ENCODE results near the gene TTC22.
"Not testable (repeated sequence)": the region's sequence is repeated elsewhere in the genome, so short reads cannot be mapped to it uniquely, and the experiment has no call there.

The TTC22 gene

GRCh38 chr1:54794451-54795355, 6.4 kb downstream of the TTC22 start:
- DNase-seq (ENCODE audit: low spot score in 2 of 2) (no peak), ATAC-seq (ENCODE audit: low read depth) (no peak)
- H3K4me1 Mint-ChIP-seq, result peaks cover 22% of the 10 kb centered on the region
- no peaks in the 10 kb centered on the region for H3K27me3 Mint-ChIP-seq
- H3K9me3 Mint-ChIP-seq, result no peaks in the 10 kb centered on the region
- H3K36me3 Mint-ChIP-seq, result peaks cover 10% of the 10 kb centered on the region
- H3K4me3 Mint-ChIP-seq, result no peak overlapping the region
- no peak overlapping the region for H3K27ac Mint-ChIP-seq

DNA sequence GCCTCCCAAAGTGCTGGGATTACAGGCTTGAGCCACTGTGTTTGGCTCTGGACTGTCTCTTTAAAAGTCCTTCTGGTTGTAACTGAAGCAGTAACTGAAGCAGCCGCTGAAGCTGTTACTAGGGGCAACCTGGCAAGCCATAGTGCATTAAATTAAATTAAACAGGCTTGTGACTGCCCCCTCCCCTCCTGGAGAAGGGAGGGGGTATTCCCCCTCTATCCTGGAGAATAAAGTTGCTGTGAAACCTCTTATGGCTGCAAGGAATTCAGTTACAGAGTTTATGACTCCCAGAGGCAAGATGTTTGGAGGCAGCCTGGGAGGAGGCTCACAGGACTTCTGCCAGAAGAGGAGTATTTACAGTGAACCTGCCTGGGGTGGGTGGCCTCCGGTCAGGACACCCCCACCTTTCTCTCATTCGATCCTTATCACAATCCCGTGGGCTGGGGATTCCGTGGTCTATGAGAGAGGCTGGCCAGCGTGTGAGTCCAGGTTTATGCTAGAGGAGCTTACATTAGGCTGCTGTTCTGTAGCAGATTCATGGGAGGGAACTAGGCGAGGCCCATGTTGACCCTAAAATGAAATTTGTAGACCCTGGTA, 8.3 kb downstream of the TTC22 start:
- H3K4me1 Mint-ChIP-seq, result peaks cover 12% of the 10 kb centered on the region
- peaks cover 10% of the 10 kb centered on the region for H3K36me3 Mint-ChIP-seq
- no peak overlapping the region for H3K4me3 Mint-ChIP-seq
- H3K27me3 Mint-ChIP-seq, result no peaks in the 10 kb centered on the region
- DNase-seq (ENCODE audit: low spot score in 2 of 2) (no peak), ATAC-seq (ENCODE audit: low read depth) (no peak)
- no peaks in the 10 kb centered on the region for H3K9me3 Mint-ChIP-seq
- H3K27ac Mint-ChIP-seq, result no peak overlapping the region

GRCh38 chr1:54791880-54792522, 9.1 kb downstream of the TTC22 start:
- Mint-ChIP-seq H3K4me3 (no peak overlapping the region), H3K27me3 (no peaks in the 10 kb centered on the region), H3K9me3 (no peaks in the 10 kb centered on the region), H3K4me1 (peaks cover 6% of the 10 kb centered on the region), H3K27ac (no peak overlapping the region), H3K36me3 (peaks cover 14% of the 10 kb centered on the region)
- ATAC-seq (ENCODE audit: low read depth) (no peak), DNase-seq (ENCODE audit: low spot score in 2 of 2) (no peak)

GRCh38 chr1:54788459-54788858, 12.7 kb downstream of the TTC22 start:
- Mint-ChIP-seq H3K27ac (no peak overlapping the region), H3K9me3 (no peaks in the 10 kb centered on the region), H3K4me1 (no peaks in the 10 kb centered on the region), H3K4me3 (no peak overlapping the region), H3K36me3 (peaks cover 19% of the 10 kb centered on the region), H3K27me3 (no peaks in the 10 kb centered on the region)
- ATAC-seq (ENCODE audit: low read depth), result no peak
- no peak for DNase-seq (ENCODE audit: low spot score in 2 of 2)

GRCh38 chr1:54787604-54788003, 13.5 kb downstream of the TTC22 start:
- no peaks in the 10 kb centered on the region for H3K27me3 Mint-ChIP-seq
- peaks cover 2% of the 10 kb centered on the region for H3K4me1 Mint-ChIP-seq
- ATAC-seq (ENCODE audit: low read depth) (no peak), DNase-seq (ENCODE audit: low spot score in 2 of 2) (no peak)
- H3K27ac Mint-ChIP-seq, result no peak overlapping the region
- no peak overlapping the region for H3K4me3 Mint-ChIP-seq
- H3K9me3 Mint-ChIP-seq, result no peaks in the 10 kb centered on the region
- peaks cover 24% of the 10 kb centered on the region for H3K36me3 Mint-ChIP-seq

- no peak overlapping the region for H3K4me3 Mint-ChIP-seq
- H3K27me3 Mint-ChIP-seq, result no peaks in the 10 kb centered on the region
- no peak for DNase-seq (ENCODE audit: low spot score in 2 of 2)
- H3K36me3 Mint-ChIP-seq, result peaks cover 29% of the 10 kb centered on the region
- H3K27ac Mint-ChIP-seq, result no peak overlapping the region
- no peaks in the 10 kb centered on the region for H3K9me3 Mint-ChIP-seq
- peaks cover 2% of the 10 kb centered on the region for H3K4me1 Mint-ChIP-seq
- ATAC-seq (ENCODE audit: low read depth), result no peak
Measured at GRCh38 chr1:54786778-54787177, 14.3 kb downstream of the TTC22 start.

DNA sequence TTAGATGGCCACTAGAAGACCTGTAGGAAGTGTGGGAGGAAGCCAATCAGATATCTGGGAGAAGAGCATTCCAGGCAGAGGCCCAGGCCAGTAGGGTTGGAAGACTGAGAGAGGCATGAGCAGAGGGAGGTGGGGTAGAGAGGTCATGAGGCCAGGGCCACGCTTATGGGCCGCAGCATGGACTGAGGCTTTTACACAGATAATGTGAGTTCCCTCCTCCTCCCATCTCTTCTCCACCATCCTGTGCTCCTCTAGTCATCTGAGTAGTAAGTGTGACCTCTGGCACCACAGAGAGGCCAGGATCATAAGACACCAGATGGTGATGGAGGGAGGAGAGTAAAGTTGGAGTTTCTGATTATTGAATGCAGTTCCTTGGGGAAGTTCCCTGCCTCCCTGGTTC, 17.1 kb downstream of the TTC22 start:
- H3K36me3 Mint-ChIP-seq, result peaks cover 36% of the 10 kb centered on the region
- ATAC-seq (ENCODE audit: low read depth), result no peak
- H3K4me3 Mint-ChIP-seq, result no peak overlapping the region
- no peaks in the 10 kb centered on the region for H3K27me3 Mint-ChIP-seq
- no peak for DNase-seq (ENCODE audit: low spot score in 2 of 2)
- no peak overlapping the region for H3K27ac Mint-ChIP-seq
- no peaks in the 10 kb centered on the region for H3K9me3 Mint-ChIP-seq
- H3K4me1 Mint-ChIP-seq, result peaks cover 2% of the 10 kb centered on the region

GRCh38 chr1:54782588-54782987, 18.5 kb downstream of the TTC22 start:
- DNase-seq (ENCODE audit: low spot score in 2 of 2) (no peak), ATAC-seq (ENCODE audit: low read depth) (no peak)
- Mint-ChIP-seq H3K36me3 (peaks cover 43% of the 10 kb centered on the region), H3K9me3 (no peaks in the 10 kb centered on the region), H3K4me3 (no peak overlapping the region), H3K27me3 (no peaks in the 10 kb centered on the region), H3K27ac (no peak overlapping the region), H3K4me1 (peaks cover 2% of the 10 kb centered on the region)

GRCh38 chr1:54782156-54782555, 19.0 kb downstream of the TTC22 start:
- DNase-seq (ENCODE audit: low spot score in 2 of 2) (no peak), ATAC-seq (ENCODE audit: low read depth) (no peak)
- Mint-ChIP-seq H3K27me3 (no peaks in the 10 kb centered on the region), H3K4me1 (peaks cover 2% of the 10 kb centered on the region), H3K4me3 (no peak overlapping the region), H3K27ac (no peak overlapping the region), H3K9me3 (no peaks in the 10 kb centered on the region), H3K36me3 (peaks cover 40% of the 10 kb centered on the region)

GRCh38 chr1:54781023-54781723, 19.9 kb downstream of the TTC22 start:
- no peak for DNase-seq (ENCODE audit: low spot score in 2 of 2)
- H3K4me1 Mint-ChIP-seq, result peaks cover 2% of the 10 kb centered on the region

GRCh38 chr1:54777431-54777830, 23.7 kb downstream of the TTC22 start:
- H3K27me3 Mint-ChIP-seq, result peaks cover 2% of the 10 kb centered on the region
- H3K4me1 Mint-ChIP-seq, result no peaks in the 10 kb centered on the region
- H3K4me3 Mint-ChIP-seq, result no peak overlapping the region
- H3K36me3 Mint-ChIP-seq, result peaks cover 23% of the 10 kb centered on the region
- no peak for ATAC-seq (ENCODE audit: low read depth)
- H3K27ac Mint-ChIP-seq, result no peak overlapping the region
- no peaks in the 10 kb centered on the region for H3K9me3 Mint-ChIP-seq
- DNase-seq (ENCODE audit: low spot score in 2 of 2), result no peak

More at GRCh38 chr1:54781023-54781723, 19.9 kb downstream of the TTC22 start:
- H3K36me3 Mint-ChIP-seq, result peaks cover 31% of the 10 kb centered on the region
- no peak for ATAC-seq (ENCODE audit: low read depth)
- no peak overlapping the region for H3K4me3 Mint-ChIP-seq
- H3K9me3 Mint-ChIP-seq, result no peaks in the 10 kb centered on the region
- no peaks in the 10 kb centered on the region for H3K27me3 Mint-ChIP-seq
- H3K27ac Mint-ChIP-seq, result no peak overlapping the region

DNA sequence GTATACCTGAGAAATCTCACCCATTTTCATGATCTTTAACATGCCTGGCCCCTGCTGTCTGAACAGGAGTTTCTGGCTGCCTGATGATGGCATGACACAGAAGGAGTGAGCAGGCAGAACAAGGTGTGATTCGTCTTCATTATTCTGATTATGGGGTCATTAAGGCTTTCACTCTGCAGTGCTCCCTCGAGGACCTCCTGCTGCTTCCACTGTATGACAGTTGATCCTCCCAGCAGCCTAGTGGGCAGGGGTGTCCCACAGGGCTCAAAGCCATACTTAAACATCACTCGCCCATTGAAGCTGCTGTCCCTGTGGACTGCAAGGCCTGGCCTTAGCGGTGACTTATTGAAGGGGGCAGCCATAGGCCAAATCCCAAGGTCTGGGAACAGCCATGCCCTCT, 24.1 kb downstream of the TTC22 start:
- Mint-ChIP-seq H3K27ac (no peak overlapping the region), H3K27me3 (peaks cover 2% of the 10 kb centered on the region), H3K4me3 (no peak overlapping the region), H3K9me3 (no peaks in the 10 kb centered on the region), H3K4me1 (no peaks in the 10 kb centered on the region), H3K36me3 (peaks cover 20% of the 10 kb centered on the region)
- no peak for ATAC-seq (ENCODE audit: low read depth)
- no peak for DNase-seq (ENCODE audit: low spot score in 2 of 2)

- not testable (repeated sequence) for H3K4me3 Mint-ChIP-seq; H3K27ac Mint-ChIP-seq; H3K27me3 Mint-ChIP-seq; H3K9me3 Mint-ChIP-seq; ATAC-seq (ENCODE audit: low read depth); H3K4me1 Mint-ChIP-seq; DNase-seq (ENCODE audit: low spot score in 2 of 2)
- H3K36me3 Mint-ChIP-seq, result peaks cover 15% of the 10 kb centered on the region
Measured at GRCh38 chr1:54775828-54776721, 25.0 kb downstream of the TTC22 start.
